NOMO-1 (cell line): ENCODE results near the gene SFTPB.
"Not testable (repeated sequence)": the region's sequence is repeated elsewhere in the genome, so short reads cannot be mapped to it uniquely, and the experiment has no call there.

Experiments
- DNase-seq, 2 experiments: peaks; one replicate each; lab custom pipeline; 2025; ENCODE audit not compliant: unreplicated experiment in 2 of 2; lab: John Stamatoyannopoulos, UW

SFTPB gene

DNA sequence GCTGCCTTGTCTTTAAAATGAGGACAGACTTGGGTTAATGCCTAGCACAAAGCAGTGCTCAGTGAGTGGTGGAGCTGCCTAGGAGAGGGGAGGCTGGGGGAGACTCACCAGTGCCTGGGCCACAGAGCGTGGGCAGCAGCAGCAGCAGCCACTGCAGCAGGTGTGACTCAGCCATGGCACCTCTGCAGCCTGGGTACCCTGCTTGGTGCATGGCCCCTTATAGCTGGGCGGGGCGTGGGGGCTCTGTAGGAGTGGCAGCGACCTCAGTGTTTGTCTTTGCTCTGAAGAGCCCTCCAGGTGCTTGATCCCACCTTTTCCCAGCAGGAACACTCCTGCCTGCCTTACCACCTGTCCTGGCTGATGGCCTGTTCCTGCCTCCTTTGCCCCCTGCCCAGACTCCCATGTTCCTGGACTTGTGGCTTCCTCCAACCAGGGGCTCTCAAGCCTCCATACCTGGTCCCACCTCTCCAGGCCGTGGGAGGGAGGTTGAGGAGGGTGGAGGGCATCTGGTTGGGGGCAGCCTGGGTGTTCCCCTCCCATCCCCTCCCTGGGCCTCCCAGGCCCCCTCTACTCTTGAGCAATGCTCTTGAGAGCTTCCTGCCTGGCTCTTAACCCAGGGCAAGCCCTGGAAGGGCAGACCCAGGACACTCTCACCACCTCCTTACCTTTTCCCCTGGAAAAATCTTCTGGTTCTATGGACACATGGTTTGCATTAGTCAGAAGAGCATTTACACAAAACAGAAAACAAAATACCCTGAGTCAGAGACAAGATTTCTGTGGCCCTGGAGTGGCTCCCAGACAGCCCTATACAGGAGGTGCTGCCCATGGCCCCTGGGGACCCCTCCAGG lies at the start of gene SFTPB:
Gene SFTPB (minus strand): TSS at position 191 of the 848 bp plus-strand sequence. CDS start 16 bp downstream, at position 175.
- no peak for DNase-seq

DNA sequence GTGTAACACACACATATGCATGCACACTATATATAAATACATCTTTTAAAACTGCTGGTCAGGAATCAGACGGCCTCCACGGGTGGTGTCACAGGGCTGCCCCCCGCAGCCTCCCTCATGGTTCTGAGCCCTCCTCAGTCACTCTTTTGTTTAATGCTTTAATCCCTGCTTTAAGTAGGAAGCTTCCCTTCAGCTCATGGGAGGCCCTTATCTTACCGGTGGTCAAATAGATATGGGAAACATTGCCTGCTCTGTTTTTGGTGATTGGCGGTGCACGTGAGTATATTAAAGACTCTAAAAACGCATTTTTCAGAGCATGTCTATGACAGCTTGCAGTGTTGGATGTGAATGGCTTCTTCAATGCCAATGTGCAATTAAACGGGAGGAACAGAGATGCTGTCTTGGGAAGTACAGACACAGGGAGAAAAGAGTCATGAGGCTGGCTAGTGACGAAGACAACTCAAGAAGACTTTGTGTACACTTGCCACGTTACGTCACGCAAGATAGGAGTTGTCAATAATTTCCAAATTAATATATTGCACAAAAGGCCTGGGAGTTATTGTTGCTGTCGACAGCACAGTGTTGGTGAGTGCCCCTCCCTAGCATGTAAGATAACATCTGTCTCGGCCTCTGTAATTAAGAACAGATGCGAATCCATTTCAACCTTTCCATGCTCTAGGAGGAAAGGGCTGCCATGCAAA lies 49.5 kb upstream of the SFTPB start:
- DNase-seq, result no peak

DNA sequence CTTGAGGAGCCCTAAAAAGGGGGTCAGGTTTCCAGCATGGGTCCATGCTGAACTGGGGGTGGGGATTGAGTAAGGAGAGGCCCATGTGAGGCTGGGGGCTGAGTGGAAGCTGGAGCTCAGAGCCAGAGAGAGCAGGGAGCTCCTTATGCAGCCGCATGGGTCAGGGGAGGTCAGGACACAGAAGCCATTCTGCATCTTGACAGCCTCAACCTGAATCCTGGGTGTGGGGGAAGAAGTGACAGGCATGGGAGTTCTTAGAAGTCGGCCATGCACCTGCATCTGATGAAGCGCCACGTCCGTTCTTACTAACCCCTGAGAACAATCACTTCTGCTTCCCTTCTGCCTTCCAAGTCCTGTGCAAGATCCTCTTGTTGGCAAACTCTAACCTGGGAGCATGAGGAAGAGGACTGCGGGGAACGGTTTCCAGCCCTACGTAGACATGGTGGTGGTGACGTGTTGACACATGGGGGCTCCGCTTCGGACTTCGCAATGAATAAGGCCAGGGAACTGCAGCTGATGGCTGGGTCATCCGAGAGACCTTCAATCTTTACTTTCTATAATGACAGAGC lies 48.4 kb upstream of the SFTPB start:
- DNase-seq, result no peak

DNA sequence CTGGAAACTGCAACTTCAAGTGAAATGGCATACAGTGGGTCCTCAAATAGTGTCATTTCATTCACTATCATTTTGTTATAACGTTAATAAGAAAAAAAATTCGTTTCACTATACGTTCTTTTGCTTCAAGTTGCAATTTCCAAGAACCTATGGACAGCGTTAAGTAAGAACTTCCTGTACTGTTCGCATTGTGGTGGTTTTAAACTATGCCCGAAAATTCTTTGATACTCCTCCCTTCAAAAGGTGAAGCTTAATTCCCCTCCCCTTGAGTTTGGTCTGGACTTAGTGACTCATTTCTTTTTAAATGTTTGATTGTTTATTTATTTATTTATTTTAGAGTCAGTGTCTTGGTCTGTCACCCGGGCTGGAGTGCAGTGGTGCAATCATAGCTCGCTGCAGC lies 46.8 kb upstream of the SFTPB start:
- DNase-seq, result no peak

DNA sequence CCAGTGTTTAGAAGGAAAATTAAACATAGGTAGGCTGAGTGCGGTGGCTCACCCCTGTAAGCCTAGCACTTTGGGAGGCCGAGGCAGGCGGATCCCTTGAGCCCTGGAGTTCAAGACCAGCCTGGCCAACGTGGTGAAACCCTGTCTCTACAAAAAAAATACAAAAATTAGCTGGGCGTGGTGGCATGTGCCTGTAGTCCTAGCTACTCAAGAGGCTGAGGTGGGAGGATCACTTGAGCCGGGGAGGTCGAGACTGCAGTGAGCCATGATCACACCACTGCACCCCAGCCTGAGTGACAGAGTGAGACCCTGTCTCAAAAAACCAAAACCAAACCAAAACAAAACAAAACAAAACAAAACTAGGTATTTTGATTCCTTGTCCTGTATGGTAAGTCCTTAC lies 46.4 kb upstream of the SFTPB start:
- not testable (repeated sequence) for DNase-seq

DNA sequence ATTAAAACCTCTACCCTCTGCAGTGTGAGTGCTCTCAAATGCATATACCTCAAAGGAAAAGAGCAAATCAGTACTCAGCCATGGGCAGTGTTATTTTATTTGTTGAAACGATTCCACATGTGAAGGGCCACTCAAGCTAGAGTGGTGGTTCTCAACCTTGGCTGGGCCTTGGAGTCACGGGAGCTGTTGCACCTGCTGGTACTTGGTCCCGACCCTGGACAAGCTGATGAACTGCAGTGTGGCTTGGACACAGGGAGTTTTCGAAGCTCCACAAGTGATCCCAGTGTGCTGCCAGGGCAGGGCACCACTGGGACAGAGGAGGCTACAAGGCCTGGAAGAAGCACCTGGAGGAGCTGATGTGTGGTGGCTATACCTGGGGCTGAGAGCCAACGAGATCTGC lies 45.8 kb upstream of the SFTPB start:
- DNase-seq, result no peak

DNA sequence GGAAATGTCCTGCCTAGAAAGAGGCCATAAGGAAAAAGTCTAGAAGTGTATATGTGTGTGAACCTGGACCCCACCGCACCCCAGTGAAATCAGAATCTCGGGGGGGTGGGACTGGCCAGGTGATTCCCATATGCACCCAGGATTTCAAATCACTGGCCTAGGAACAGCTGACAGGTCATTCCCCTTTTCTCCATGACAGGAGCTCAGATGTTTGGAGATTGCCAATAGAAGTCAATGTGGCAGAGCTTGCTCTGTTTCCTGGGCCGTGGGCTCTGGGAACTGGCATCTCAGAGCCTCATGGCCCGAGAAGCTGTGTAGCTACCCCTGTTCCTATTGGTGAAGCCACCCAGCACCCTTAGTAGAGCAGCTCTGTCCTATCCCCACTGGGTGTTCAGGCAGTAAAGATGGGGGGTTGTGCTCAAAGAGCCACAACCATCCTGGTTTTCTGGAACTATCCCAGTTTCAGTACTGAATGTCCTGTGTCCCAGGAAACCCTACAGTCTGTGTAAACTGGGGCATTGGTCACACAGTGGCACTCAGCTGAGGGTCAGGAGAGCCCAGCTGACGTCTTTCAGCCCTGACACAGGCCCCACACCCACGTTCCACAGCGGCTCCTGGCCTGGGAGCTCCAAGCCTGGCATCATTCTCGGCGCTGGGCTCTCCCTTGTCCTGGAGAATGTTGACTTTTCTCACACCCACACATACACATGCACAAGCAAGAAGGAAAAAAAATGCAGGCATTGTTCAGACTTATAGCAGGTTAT lies 45.0 kb upstream of the SFTPB start:
- no peak for DNase-seq

DNA sequence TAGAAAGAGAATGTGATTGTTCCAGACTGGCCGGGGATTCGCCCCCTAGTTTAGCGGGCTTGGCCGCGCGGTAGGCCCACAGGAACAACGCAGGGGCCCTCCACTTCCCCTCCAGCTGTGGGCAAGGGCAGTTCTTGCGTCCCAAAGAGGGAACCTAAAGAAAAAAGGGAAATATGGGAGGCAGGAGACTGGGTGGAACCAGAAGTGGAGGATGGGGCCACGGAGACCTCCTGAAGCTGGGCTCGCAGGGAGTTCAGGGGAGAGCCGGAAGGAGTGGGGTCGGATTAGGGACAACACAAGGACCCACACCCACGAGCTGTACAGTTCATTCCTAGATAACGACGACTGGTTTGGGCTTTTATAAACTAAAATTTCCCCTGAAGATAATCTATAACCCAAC lies 44.3 kb upstream of the SFTPB start:
- peak; percentile 48 to 69 for DNase-seq

DNA sequence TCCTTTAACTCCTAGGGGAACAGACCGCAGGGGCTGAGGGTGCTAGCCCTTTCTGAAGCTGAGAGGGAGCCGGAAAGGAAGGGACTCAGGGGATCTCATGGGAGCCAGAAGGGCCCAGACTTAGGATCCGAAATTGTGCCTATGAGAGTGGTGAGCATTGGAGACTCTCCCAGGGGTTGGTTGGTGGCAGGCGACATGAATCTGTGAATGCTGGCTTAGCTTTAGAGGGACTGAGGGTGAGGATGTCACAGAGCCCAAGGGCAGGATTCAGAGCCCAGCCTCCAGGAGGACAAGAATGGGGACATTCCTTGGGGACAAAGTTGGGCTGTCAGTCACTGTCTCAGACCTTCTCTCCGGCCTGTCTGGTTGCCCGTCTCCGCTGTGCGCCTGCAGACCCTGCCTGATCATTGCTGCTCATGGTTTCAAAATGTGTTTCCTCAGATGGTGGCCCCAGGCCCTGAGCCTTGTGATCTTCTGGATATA lies 43.6 kb upstream of the SFTPB start:
- DNase-seq, result no peak

DNA sequence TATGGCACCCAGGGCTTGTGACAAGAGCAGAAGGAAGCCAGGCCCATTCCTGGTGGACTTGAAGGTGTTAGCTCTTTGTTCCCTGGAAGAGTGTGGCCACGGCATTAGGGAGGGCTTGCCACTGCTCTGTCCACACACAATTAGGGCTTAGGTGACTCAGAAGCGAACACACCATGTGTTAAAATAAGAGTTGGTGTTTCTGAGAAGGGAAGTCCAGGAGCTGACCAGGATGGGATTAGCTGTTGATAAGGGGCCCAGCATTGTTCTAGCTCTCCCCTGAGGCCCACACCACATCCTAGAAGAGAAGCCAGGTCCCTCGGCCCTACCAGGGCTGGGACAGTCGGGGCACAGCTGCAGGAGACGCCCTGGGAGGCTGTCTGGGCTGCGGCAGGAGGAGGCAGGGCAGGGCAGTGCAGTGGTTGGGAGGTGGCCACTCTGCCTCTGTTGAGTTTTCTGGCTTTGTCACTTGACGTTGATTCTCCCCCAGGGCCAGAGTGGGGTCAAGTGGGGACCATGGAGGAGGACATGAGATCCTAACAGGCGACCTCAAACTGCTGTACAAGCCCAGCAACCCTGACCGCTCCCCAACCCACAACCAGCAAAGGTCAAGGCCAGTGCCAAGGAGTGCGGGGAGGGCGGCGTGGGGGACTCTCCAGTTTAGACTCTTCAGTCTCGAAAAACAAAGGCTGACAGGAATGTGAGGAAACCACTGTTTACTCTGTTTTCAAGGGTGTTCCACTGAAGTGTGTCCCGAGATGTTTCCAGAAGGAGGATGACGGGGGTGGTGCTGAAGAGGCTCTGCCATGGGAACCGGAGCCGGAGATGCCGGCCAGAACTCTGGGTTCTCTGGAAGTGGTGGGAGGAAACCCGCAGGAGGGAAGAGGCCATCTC lies 42.9 kb upstream of the SFTPB start:
- no peak for DNase-seq

DNA sequence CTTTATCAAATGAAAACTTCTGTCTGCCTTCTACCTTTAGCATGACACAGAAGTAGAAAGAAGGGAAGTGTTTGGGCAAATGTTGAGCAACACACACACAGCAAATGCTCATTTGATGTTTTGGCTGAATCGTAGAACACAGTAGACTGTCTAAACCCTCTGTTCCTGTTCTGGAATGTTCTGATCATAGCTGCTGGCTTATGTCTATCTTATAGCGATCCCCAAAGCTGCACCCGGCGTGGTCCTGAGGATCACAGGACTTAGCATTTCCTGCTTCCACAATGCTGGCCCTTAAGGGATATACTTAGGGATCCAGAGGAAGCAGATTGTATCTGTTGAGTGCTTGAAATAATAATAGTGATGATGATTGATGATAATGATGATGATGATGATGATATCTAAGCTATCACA lies 41.4 kb upstream of the SFTPB start:
- DNase-seq, result peak; percentile 68 to 81

DNA sequence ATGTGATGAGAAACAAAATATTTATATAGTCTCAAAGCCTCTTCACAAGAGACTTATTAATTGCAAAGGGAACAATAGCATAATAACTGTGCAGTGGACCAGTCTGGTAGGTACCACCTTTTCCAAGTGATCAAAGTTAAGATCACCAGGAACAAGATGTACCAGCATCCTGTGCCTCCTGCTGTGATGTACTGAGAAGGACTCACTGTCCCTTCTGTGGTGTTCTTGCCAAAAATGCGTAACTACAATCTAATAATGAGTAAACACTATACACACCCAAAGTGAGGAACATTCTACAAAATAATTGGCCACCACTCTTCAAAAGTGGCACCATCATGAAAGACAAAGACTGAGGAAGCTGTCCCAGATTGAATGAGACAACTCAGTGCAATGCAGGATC lies 40.6 kb upstream of the SFTPB start:
- DNase-seq, result no peak

DNA sequence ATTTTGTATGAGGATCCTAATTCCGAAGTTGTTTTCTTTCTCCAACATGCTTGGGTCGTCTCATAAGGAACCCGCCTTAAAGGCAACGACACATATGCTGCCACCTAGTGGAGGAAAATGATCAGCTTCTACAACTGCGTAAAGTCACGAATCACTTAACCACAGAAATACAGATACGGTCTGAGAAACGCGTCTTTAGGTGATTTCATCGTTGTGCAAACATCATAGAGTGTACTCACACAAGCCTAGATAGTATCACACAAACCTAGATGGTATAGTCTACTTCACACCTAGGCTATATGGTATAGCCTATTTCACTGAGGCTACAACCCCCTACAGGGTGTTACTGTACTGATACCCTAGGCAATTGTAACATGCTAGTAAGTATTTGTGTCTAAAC lies 39.3 kb upstream of the SFTPB start:
- peak; percentile 69 to 90 for DNase-seq

DNA sequence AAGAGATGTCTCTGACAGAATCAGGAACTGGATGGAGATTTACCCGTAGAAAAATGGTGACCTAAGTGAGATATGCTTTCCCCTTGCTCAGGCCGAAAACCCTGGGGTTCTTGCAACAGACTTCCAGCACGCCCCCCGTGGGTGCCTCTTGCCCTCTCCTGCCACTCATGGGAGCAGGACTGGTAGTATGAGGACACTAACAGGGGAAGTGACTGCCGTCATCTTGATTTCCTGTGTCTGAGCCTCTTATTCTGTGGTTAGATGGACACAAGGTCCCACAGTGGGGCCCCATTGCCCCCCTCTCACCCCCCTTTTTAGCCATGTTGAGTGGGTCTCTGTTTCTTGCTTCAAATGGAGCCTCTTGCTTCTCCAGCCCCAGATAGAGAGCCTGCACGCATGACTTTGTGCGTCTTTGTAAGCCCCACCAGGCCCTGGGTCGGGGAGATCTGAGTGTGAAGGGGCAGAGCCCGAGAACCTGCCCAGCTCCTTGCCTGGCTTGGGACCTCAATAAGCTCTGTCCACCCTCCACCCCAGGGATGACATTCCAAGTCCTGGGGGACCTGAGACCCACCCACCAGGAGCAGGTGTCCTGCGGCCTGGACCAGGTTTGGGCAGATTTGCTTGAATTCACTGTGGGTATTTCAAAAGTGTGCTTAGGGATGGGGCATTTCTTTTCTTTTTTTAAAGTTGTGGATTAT lies 38.7 kb upstream of the SFTPB start:
- DNase-seq, result peak; percentile 71 to 75

DNA sequence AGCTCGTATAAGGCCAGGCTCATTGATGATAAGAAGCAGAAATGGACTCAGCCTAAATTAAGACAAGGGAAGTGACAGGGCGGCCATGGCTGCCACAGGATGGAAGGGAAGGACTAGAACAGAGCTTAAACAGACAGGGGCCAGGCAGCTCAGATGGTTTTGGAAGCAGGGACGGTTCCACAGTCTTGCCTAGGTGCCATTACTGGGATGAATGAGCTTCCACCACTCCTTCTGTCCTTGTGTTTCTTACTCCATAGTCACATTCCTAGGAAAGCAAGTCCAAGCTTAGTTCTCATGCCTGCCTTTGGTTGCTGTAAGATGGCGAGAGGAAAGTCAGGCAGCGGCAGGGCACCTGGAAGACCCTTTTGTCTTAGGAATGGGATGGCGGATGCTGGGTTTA lies 38.1 kb upstream of the SFTPB start:
- DNase-seq, result peak in 1 of 2 experiments; percentile 49

DNA sequence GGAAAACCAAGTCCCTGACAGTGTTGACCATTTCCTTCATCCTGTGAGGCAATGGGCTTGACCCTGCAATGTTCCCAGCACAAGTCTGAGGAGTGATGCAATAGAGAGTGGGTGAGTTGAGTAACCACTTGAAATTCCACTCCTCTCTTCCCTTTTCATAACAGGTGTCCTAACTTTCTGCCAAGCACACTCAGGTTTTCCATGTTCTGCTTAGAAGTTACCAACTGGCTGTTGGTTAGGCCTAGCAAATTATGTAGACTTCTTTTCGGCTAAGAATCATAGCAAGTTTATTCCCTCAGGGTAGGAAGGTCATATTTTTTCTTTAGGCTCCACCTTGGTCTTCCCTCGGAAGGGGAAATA lies 37.7 kb upstream of the SFTPB start:
- peak in 1 of 2 experiments; percentile 49 for DNase-seq

DNA sequence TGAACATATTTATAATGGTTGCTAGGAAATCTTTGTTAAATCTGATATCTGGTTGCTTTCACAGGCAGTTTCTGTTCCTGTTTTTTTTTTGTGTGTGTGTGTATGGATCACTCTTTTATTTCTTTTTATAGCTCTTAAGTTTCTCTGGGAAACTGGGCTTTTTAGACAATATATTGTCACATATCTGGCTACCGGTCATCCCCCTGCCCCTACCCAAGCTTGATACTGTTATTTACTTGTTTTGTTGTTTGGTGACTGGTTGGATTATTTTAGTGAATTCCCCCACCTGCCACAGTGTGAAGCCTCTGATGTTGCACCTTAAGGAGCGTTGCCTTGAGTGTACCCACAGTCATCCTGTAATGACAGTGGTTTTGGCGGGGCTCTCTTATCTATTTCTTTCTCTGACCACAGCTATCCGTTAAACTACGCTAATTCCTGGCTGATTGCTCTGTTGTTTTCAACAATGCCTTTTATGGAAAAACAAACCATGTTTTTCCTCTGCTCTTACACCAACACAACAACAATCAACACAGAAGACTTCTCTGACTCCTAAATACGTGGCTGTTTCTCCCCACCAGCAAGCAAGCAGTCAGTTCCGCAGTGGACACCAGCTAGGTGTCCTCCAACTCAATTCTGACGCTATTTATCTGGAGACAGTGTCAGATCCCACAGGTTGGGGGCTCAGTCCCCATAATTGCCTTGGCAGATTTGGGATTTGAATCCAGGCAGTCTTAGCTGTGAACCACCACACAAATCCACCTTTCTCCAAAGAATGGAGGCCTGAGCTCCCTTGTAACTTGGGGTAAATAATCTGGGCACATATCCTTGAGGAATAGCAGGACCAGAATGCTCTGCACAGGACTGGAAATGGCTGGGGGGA lies 37.0 kb upstream of the SFTPB start:
- DNase-seq, result peak; percentile 52 to 91

DNA sequence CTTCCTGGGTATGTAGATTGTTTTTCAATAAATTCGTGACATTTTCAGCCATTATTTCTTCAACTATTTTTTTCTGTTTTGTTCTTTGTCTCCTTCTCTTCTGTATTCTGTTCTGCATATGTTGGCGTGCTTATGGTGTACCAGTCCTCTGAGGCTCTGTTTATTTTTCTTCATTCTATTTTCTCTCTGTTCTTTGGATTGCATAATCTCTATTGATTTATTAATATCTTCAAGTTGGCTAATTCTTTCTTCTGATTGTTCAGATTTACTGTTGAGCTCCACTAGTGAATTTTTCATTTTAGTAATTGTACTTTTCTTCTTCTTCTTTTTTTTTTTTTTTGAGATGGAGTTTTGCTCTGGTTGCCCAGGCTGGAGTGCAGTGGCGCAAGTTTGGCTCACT lies 36.0 kb upstream of the SFTPB start:
- DNase-seq, result no peak
